Activated effector memory CD4-positive, alpha-beta T cell treated with anti-CD3 and anti-CD28 coated beads, Interleukin-2, amount 50 U/mL, for 16 hours (primary cell): ENCODE measurements around the gene SLC35D2.

Experiments
- DNase-seq: peaks from one replicate; pipeline ENCODE4 v3.0.0-alpha.2; 2020

Gene SLC35D2

DNA sequence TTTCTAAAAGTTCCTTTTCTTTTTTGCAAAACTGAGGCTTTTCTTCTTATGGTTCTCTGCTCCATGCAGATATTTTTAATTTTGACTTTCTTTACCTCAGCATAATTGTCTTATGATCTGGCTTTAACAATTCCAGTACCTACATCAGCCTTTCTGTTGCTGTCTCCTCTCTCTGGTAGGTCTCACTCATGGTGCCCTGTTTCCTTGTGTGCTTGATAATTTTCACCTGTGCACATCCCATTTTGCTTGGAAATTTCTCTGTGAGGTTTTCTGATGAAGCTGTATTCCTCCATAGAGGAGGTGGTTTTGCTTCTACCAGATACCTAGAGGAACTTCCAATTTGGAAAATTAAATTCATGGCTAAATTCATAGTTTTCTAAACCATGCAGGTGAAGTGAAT lies 79.3 kb downstream of the SLC35D2 start:
- DNase-seq = no peak

DNA sequence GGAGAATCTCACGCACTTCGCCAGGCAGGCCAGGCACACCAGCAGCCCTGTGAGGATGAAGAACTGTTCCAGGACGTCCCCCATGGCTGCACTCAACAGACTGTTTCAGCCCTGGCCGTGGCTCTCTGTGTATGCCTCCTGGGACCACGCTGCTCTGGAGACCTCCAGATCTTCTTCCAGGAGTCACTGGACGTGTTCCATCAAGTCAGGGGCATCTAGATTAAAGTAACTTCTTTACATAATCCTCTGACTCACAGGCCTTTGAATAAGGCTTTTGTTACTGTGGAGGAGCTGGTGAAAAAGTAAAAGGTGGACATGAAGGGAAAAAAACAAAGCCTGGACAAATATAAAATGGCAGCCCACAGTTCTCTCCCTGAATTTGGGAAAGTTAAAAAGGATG lies 81.5 kb downstream of the SLC35D2 start, which contains the start of gene HSD17B3:
Gene HSD17B3 (minus strand): TSS at position 156 of the 400 bp plus-strand sequence. CDS start 72 bp downstream, at position 84.
- no peak for DNase-seq

DNA sequence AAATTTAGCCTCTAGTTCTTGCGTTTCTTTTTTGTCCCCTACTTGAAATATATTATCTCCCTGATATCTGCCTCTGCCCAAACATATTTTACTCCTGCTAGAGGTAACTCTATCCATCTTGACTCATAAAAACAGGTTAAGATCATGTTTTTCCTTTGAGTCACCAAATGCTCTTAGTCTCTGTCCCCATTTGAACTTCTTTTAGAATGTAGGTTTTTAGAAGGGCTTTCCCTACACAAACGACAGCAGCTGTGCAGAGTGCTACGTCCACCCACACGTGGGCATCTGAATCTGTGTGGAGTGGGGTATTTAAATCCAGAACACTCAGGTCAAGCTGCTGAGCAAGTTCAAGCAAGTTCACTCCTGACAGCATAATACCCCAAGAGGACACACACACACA lies 83.7 kb downstream of the SLC35D2 start:
- DNase-seq = no peak

DNA sequence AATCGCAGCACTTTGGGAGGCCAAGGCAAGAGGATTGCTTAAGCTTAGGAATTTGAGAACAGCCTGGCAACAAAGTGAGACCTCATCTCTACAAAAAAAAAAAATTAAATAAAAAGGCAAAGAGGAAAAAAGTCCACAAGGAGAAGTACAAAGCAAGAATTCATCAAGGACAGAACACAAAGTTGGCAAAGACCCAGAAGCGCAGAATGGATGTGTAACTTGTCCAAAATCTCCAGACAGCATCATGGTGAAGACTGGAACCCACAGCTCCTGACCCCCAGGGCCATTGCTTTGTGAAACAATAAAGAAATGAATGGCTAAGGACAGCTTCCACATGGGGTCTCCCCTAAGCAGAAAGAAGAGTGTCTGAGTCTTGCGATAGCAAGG lies 89.4 kb downstream of the SLC35D2 start:
- no peak for DNase-seq

DNA sequence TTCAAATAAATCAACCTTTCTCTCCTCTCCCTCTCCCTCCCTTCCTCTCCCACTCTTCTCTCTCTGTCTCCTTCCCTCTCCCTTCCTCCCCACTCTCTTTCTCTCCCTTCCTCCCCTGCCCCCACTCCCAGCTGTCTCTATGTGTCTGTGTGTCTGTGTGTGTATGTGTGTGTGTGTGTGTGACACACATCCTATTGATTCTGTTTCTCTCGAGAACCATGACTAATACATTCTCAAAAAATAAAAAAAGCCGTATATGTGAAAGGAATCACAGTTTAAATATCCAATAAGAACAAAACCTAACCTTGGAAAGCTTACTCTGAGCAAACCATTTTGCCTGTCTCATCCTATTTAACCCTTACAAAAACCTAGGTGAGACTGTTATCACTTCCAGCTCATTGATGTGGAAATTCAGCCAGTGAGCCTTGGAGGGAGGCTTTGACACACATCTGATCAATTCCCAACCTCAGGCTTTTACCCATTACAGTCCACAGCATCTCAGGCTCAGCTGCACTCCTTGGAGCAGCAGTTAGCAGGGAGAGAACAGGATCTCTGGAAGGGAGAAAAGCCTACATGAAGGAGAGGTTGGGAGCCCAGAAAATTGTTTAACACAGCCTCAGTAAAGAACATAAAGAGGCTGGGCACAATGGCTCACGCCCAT lies 89.9 kb downstream of the SLC35D2 start:
- no peak for DNase-seq

DNA sequence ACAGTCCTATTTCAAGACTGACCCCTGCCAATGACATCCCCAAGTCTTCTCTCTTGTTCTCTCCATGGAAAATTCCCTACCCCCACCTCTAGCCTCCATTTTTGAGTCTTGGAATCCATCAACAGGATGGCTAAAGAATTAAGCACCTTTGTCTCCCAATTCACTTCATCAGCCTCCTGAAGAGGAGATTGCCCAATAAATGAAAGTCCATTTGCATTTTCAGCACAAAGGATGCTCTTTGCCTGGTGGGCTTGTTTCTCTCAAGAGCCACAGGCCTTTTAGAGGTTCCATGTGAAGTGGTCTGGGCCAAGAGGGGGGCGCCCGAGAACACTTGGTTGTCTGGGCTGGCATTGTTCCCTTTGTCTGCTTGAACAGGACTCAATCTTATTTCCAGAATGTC lies 94.1 kb downstream of the SLC35D2 start:
- DNase-seq = no peak

DNA sequence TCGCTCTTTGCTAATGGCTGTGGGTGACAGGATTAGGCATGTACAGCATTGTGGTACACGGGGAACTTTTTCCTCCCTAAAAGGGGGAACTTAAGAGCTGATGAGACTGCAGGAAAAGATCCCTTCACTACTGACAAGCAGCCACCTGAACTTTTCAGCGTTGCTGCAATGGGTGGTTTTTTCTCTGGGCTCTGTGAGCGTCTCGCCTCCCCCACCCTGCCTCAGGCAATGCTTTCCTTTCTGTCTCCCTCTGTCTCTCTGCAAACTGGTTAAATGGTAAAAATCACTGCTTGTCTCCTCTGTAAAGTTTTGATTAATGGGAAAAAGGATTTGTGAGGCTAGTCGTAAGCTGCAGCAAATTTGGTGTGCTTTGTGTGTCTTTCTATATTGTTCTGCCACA lies 101.9 kb downstream of the SLC35D2 start:
- no peak for DNase-seq

DNA sequence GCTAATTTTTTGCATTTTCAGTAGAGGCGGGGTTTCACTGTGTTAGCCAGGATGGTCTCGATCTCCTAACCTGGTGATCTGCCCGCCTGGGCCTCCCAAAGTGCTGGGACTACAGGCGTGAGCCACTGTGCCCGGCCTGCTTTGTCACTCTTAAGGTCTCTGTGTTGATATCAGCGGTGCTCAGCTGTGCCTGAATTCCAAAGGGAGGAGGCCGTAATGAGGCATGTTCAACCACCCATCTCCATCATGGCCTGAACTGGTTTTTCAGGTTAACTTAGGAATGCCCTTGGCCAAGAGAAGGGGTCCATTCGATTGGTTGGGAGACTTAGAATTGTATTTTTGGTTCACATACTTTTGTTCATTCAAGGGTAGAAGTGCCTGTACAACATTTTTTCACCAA lies 103.6 kb downstream of the SLC35D2 start:
- DNase-seq = no peak

DNA sequence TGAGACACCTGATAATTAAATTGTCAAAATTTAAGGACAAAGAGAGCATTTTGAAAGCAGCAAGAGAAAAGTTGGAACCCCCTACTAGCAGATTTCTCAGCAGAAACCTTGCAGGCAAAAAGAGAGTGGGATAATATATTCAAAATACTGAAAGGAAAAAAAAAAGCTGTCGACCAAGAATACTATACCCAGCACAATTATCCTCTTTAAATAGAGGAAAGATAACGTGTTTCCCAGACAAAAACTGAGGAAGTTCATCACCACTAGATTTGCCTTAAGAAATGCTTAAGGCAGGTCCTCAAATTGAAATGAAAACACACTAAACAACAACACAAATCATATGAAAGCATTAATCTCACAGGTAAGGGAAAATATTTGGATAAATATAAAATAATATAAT lies 108.6 kb downstream of the SLC35D2 start:
- DNase-seq = no peak
